ENCODE measurements around the gene PRSS37.

PRSS37 gene

DNA sequence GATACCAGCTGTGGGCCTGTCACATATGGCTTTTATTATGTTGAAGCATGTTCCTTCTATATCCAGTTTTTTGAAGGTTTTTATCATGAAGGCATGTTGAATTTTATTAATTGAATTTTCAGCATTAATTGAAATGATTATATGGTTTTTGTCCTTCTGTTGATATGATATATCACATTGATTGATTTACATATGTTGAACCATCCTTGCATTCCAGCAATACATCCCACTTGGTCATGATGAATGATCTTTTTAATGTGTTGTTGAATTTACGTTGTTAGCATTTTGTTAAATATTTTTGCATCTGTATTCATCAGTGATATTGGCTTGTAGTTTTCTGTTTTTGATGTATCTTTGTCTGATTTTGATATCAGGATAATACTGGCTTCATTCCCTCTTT is 21.2 kb downstream of the PRSS37 start:
- no peak overlapping the region for H2BK120ac ChIP-seq (ENCODE audit: low read depth, low read length)
- H3K79me1 ChIP-seq (ENCODE audit: low read depth, low read length), result no peaks in the 10 kb centered on the region
- no peak overlapping the region for H3K9ac ChIP-seq (ENCODE audit: low read depth, low read length, poor library complexity)
- H2BK12ac ChIP-seq (ENCODE audit: low read length), result no peak overlapping the region
- no peaks in the 10 kb centered on the region for H3K36me3 ChIP-seq (replicated peaks in 1 of 2; ENCODE audit: control insufficient read depth in 2 of 2, insufficient read depth in 2 of 2, low read length in 2 of 2)
- H3K4me2 ChIP-seq (ENCODE audit: insufficient read depth, low read length, poor library complexity, severe bottlenecking), result no peak overlapping the region
- H2BK15ac ChIP-seq (ENCODE audit: low read length), result no peak overlapping the region
- H2AK5ac ChIP-seq (ENCODE audit: low read depth, low read length), result no peak overlapping the region
- H4K8ac ChIP-seq (ENCODE audit: low read depth, low read length), result no peak overlapping the region
- no peaks in the 10 kb centered on the region for H3K4me1 ChIP-seq (ENCODE audit: control insufficient read depth in 2 of 2, insufficient read depth in 1 of 2, low read depth in 1 of 2, low read length in 2 of 2)
- no CpG with 5 or more reads among the region's 1 CpG for WGBS, 2 donors (ENCODE audit: extremely low coverage in 2 of 2, insufficient read length in 2 of 2, insufficient replicate concordance in 1 of 2)
- no peak for DNase-seq (ENCODE audit: low spot score)
- peaks cover 0 to 5% of the 10 kb centered on the region in 2 donors for H3K9me3 ChIP-seq (replicated peaks in 1 of 2; ENCODE audit: control insufficient read depth in 2 of 2, insufficient read depth in 1 of 2, low read depth in 1 of 2, low read length in 2 of 2)
- no peak overlapping the region for H2AFZ ChIP-seq (ENCODE audit: low read length)
- H4K91ac ChIP-seq (ENCODE audit: low read depth, low read length, poor library complexity), result no peak overlapping the region
- no peak overlapping the region for H3K23ac ChIP-seq (ENCODE audit: low read depth, low read length, poor library complexity)
- H3K27me3 ChIP-seq (ENCODE audit: control insufficient read depth in 3 of 3, insufficient read depth in 3 of 3, low read depth in 1 of 3, low read length in 3 of 3), result no peaks in the 10 kb centered on the region
- H3K4me3 ChIP-seq (ENCODE audit: low read length in 2 of 2), result no peak overlapping the region
- H3K14ac ChIP-seq (ENCODE audit: low read length), result no peak overlapping the region
- no peak overlapping the region for H3K4ac ChIP-seq (ENCODE audit: low read length)
- H3K18ac ChIP-seq (ENCODE audit: low read length), result no peak overlapping the region
- H3K27ac ChIP-seq (replicated peaks; ENCODE audit: low read length), result no peak overlapping the region
- H2BK5ac ChIP-seq (ENCODE audit: low read length), result no peak overlapping the region

DNA sequence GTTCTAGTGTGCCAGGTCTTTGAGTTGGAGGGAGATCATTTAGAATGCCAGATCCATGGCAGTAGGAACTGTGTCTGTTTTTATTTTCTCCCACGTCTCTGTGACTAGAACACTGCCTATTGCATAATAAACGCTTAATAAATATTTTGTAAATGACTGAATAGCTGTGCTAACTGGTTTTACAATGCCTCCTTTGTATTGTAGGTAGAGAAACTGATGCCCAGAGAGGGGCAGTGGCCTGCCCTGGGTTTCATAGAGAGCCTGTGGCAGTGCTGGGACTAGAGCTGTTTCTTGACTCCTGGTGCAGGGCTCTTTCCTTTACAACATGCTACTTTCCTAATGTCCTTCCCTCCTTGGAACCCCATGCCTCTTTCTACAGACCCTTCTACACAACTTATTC is 48.8 kb downstream of the PRSS37 start:
- no CpG with 5 or more reads among the region's 2 CpGs for WGBS, 2 donors (ENCODE audit: extremely low coverage in 2 of 2, insufficient read length in 2 of 2, insufficient replicate concordance in 1 of 2)
- Histone ChIP-seq H4K8ac (ENCODE audit: low read depth, low read length) (no peak overlapping the region), H3K36me3 (replicated peaks in 1 of 2; ENCODE audit: control insufficient read depth in 2 of 2, insufficient read depth in 2 of 2, low read length in 2 of 2) (peaks cover 9 to 25% of the 10 kb centered on the region in 2 donors), H3K4me3 (ENCODE audit: low read length in 2 of 2) (no peak overlapping the region), H2BK12ac (ENCODE audit: low read length) (no peak overlapping the region), H3K18ac (ENCODE audit: low read length) (no peak overlapping the region), H3K9me3 (replicated peaks in 1 of 2; ENCODE audit: control insufficient read depth in 2 of 2, insufficient read depth in 1 of 2, low read depth in 1 of 2, low read length in 2 of 2) (no peaks in the 10 kb centered on the region), H3K4me2 (ENCODE audit: insufficient read depth, low read length, poor library complexity, severe bottlenecking) (no peak overlapping the region), H3K27ac (replicated peaks; ENCODE audit: low read length) (no peak overlapping the region), H3K27me3 (ENCODE audit: control insufficient read depth in 3 of 3, insufficient read depth in 3 of 3, low read depth in 1 of 3, low read length in 3 of 3) (no peaks in the 10 kb centered on the region), H2BK120ac (ENCODE audit: low read depth, low read length) (no peak overlapping the region), H3K9ac (ENCODE audit: low read depth, low read length, poor library complexity) (no peak overlapping the region), H3K23ac (ENCODE audit: low read depth, low read length, poor library complexity) (no peak overlapping the region), H2BK15ac (ENCODE audit: low read length) (no peak overlapping the region), H2BK5ac (ENCODE audit: low read length) (no peak overlapping the region), H4K91ac (ENCODE audit: low read depth, low read length, poor library complexity) (no peak overlapping the region), H3K4me1 (ENCODE audit: control insufficient read depth in 2 of 2, insufficient read depth in 1 of 2, low read depth in 1 of 2, low read length in 2 of 2) (no peaks in the 10 kb centered on the region), H3K4ac (ENCODE audit: low read length) (no peak overlapping the region), H2AK5ac (ENCODE audit: low read depth, low read length) (no peak overlapping the region), H2AFZ (ENCODE audit: low read length) (no peak overlapping the region), H3K79me1 (ENCODE audit: low read depth, low read length) (no peaks in the 10 kb centered on the region), H3K14ac (ENCODE audit: low read length) (no peak overlapping the region)
- no peak for DNase-seq (ENCODE audit: low spot score)

DNA sequence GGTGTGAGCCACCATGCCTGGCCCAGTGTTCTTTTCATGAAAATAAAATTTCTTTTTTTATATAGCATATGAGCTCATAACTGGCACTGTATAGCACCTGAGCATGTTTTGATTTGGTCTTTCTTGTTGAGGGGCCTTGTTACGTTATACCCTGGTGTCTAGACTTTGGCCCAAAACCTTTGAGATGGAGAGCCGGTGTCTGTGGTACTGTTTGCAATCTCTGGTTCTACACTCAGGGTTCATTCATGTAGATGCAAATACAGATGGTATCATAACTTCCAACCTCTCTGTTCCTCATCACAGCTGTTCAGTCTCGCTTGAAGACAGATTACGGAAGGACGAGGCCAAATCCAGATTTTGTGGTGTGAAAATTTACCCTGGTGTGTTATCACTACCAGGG is 51.4 kb downstream of the PRSS37 start, which contains the start of gene TAS2R5:
TAS2R5 (plus strand) TSS at position 301 of the 400 bp plus-strand sequence. CDS start 145 bp downstream, outside the sequence.
- no peak within 1 kb of the TSS for H3K4ac ChIP-seq (ENCODE audit: low read length)
- no peak within 1 kb of the TSS for H2BK5ac ChIP-seq (ENCODE audit: low read length)
- H3K4me1 ChIP-seq (ENCODE audit: control insufficient read depth in 2 of 2, insufficient read depth in 1 of 2, low read depth in 1 of 2, low read length in 2 of 2), result no peaks in the 10 kb centered on the region
- H3K27ac ChIP-seq (replicated peaks; ENCODE audit: low read length), result no peak within 1 kb of the TSS
- no peak within 1 kb of the TSS for H2AK5ac ChIP-seq (ENCODE audit: low read depth, low read length)
- H2BK15ac ChIP-seq (ENCODE audit: low read length), result no peak within 1 kb of the TSS
- no peak within 1 kb of the TSS for H2AFZ ChIP-seq (ENCODE audit: low read length)
- no peak within 1 kb of the TSS for H4K91ac ChIP-seq (ENCODE audit: low read depth, low read length, poor library complexity)
- peaks cover 9 to 29% of the 10 kb centered on the region in 2 donors for H3K36me3 ChIP-seq (replicated peaks in 1 of 2; ENCODE audit: control insufficient read depth in 2 of 2, insufficient read depth in 2 of 2, low read length in 2 of 2)
- H3K14ac ChIP-seq (ENCODE audit: low read length), result no peak within 1 kb of the TSS
- H4K8ac ChIP-seq (ENCODE audit: low read depth, low read length), result no peak within 1 kb of the TSS
- H3K9me3 ChIP-seq (replicated peaks in 1 of 2; ENCODE audit: control insufficient read depth in 2 of 2, insufficient read depth in 1 of 2, low read depth in 1 of 2, low read length in 2 of 2), result no peaks in the 10 kb centered on the region
- H3K4me3 ChIP-seq (ENCODE audit: low read length in 2 of 2), result no peak within 1 kb of the TSS
- H2BK12ac ChIP-seq (ENCODE audit: low read length), result no peak within 1 kb of the TSS
- DNase-seq (ENCODE audit: low spot score), result no peak
- H2BK120ac ChIP-seq (ENCODE audit: low read depth, low read length), result no peak within 1 kb of the TSS
- H3K23ac ChIP-seq (ENCODE audit: low read depth, low read length, poor library complexity), result no peak within 1 kb of the TSS
- H3K27me3 ChIP-seq (ENCODE audit: control insufficient read depth in 3 of 3, insufficient read depth in 3 of 3, low read depth in 1 of 3, low read length in 3 of 3), result no peaks in the 10 kb centered on the region
- no peak within 1 kb of the TSS for H3K4me2 ChIP-seq (ENCODE audit: insufficient read depth, low read length, poor library complexity, severe bottlenecking)
- WGBS, 2 donors (ENCODE audit: extremely low coverage in 2 of 2, insufficient read length in 2 of 2, insufficient replicate concordance in 1 of 2), result no CpG with 5 or more reads among the region's 5 CpGs
- no peak within 1 kb of the TSS for H3K9ac ChIP-seq (ENCODE audit: low read depth, low read length, poor library complexity)
- no peak within 1 kb of the TSS for H3K18ac ChIP-seq (ENCODE audit: low read length)
- H3K79me1 ChIP-seq (ENCODE audit: low read depth, low read length), result no peaks in the 10 kb centered on the region

DNA sequence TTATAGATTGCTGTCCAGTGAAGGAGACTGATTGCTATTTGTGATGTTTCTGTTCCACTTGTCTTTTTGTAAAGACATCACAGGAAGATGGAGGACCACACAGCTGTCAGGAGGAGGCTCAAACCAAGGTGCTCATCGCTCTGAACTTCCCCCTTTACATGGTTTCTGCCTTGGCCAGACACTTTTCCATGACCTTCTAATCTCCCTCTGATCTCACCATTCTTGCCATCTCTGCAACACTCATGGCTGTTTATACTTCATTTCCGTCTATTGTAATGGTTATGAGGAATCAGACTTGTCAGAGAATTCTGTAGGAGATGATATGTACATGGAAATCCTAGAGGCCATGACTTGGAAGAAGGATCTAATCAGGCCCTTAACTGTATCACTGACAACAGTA is 53.0 kb downstream of the PRSS37 start:
- Histone ChIP-seq H3K79me1 (ENCODE audit: low read depth, low read length) (no peaks in the 10 kb centered on the region), H3K36me3 (replicated peaks in 1 of 2; ENCODE audit: control insufficient read depth in 2 of 2, insufficient read depth in 2 of 2, low read length in 2 of 2) (peaks cover 9 to 29% of the 10 kb centered on the region in 2 donors), H4K8ac (ENCODE audit: low read depth, low read length) (no peak overlapping the region), H3K27me3 (ENCODE audit: control insufficient read depth in 3 of 3, insufficient read depth in 3 of 3, low read depth in 1 of 3, low read length in 3 of 3) (no peaks in the 10 kb centered on the region), H3K23ac (ENCODE audit: low read depth, low read length, poor library complexity) (no peak overlapping the region), H3K9me3 (replicated peaks in 1 of 2; ENCODE audit: control insufficient read depth in 2 of 2, insufficient read depth in 1 of 2, low read depth in 1 of 2, low read length in 2 of 2) (no peaks in the 10 kb centered on the region), H3K14ac (ENCODE audit: low read length) (no peak overlapping the region), H2AK5ac (ENCODE audit: low read depth, low read length) (no peak overlapping the region), H3K4me2 (ENCODE audit: insufficient read depth, low read length, poor library complexity, severe bottlenecking) (no peak overlapping the region), H2BK15ac (ENCODE audit: low read length) (no peak overlapping the region), H3K9ac (ENCODE audit: low read depth, low read length, poor library complexity) (no peak overlapping the region), H2BK5ac (ENCODE audit: low read length) (no peak overlapping the region), H4K91ac (ENCODE audit: low read depth, low read length, poor library complexity) (no peak overlapping the region), H3K18ac (ENCODE audit: low read length) (no peak overlapping the region), H3K4me3 (ENCODE audit: low read length in 2 of 2) (no peak overlapping the region), H3K27ac (replicated peaks; ENCODE audit: low read length) (no peak overlapping the region), H3K4me1 (ENCODE audit: control insufficient read depth in 2 of 2, insufficient read depth in 1 of 2, low read depth in 1 of 2, low read length in 2 of 2) (no peaks in the 10 kb centered on the region), H2BK12ac (ENCODE audit: low read length) (no peak overlapping the region), H3K4ac (ENCODE audit: low read length) (no peak overlapping the region), H2BK120ac (ENCODE audit: low read depth, low read length) (no peak overlapping the region), H2AFZ (ENCODE audit: low read length) (no peak overlapping the region)
- DNase-seq (ENCODE audit: low spot score), result no peak
- no CpG with 5 or more reads among the region's 2 CpGs for WGBS, 2 donors (ENCODE audit: extremely low coverage in 2 of 2, insufficient read length in 2 of 2, insufficient replicate concordance in 1 of 2)

Data from neuronal stem cell (in vitro differentiated cells).